Peyer's patch (tissue), 4 donors: ENCODE measurements around the gene CHRM4.

ENCODE experiments used
- POLR2A ChIP-seq, 2 donors: fragments of 450-650 bp; IDR thresholded peaks; one replicate each; pipeline ENCODE4 v1.5.1; 2017; ENCODE audit warnings: antibody characterized with exemption in 2 of 2, mild to moderate bottlenecking in 2 of 2, moderate library complexity in 2 of 2
- TF ChIP-seq, protein P1 (sequence below), 6 experiments: fragments of 450-650 bp in 4 of 6; fragments of 200-600 bp in 2 of 6; sonication (generic) in 1 of 6; IDR thresholded peaks; one replicate each; pipeline ENCODE4 v1.5.1; 2017 to 2019; ENCODE audit warnings: antibody characterized with exemption in 6 of 6, mild to moderate bottlenecking in 3 of 6, moderate library complexity in 1 of 6

DNA sequence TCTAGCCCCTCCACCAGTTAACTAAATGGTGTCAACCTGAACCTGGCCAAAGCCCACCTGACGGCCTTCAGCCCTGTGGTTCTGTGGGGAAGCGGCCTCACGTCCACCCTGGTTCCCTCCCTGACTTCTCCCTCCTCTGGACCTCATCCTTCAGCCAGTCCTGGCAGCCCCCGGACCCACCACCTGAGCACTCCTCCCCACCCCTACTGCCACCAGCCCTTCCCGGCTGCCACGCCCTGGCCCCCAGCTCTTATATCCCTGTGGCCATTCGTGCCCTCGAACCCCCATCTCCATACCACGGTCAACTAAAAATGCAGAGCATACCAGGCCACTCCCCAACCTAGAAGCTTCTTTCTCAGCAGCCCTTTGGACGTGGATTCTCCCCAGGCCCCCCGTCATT, 14.3 kb downstream of the CHRM4 start:
- TF ChIP-seq, protein P1, sequence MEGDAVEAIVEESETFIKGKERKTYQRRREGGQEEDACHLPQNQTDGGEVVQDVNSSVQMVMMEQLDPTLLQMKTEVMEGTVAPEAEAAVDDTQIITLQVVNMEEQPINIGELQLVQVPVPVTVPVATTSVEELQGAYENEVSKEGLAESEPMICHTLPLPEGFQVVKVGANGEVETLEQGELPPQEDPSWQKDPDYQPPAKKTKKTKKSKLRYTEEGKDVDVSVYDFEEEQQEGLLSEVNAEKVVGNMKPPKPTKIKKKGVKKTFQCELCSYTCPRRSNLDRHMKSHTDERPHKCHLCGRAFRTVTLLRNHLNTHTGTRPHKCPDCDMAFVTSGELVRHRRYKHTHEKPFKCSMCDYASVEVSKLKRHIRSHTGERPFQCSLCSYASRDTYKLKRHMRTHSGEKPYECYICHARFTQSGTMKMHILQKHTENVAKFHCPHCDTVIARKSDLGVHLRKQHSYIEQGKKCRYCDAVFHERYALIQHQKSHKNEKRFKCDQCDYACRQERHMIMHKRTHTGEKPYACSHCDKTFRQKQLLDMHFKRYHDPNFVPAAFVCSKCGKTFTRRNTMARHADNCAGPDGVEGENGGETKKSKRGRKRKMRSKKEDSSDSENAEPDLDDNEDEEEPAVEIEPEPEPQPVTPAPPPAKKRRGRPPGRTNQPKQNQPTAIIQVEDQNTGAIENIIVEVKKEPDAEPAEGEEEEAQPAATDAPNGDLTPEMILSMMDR (IDR thresholded peaks at IDR 0.05), result no peak
- TF ChIP-seq POLR2A (IDR thresholded peaks at IDR 0.05), result no peak
